ENCODE measurements around the gene GNAI2.
A peak's percentile ranks its signal among the peaks of the same experiment; 100 is the strongest.
"Not testable (repeated sequence)": the region's sequence is repeated elsewhere in the genome, so short reads cannot be mapped to it uniquely, and the experiment has no call there.

Gene GNAI2

GRCh38 chr3:50256978-50257890 lies 21.2 kb downstream of the GNAI2 start:
- intact Hi-C loops (cut with DNase I), result no loop called here
- peak in 8 of 42 donors; percentile 45 to 84 (median 64) for DNase-seq

DNA sequence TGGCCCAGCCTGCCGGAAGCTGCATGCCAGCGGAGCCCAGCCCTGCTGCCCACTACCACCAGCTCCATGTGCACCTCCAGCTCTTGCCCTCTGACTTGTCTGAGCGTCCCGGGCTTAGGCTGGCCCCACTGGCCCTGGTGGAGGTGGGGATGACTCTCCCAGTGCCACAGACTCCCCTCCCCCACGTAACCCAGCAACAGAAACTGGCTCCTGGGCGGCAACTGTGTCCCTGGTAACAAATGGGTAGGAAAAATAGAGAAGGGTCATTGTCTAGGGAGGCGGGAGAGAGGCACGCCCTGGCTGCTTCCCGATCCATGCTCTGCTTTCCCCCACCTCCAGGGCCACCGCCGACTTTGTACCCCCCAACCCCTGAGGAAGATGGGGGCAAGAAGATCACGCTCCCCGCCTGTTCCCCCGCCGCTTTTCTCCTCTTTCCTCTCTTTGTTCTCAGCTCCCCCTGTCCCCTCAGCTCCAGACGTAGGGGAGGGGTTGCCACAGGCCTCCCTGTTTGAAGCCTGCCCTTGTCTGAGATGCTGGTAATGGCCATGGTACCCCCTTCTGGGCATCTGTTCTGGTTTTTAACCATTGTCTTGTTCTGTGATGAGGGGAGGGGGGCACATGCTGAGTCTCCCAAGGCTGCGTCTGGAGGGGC lies 22.2 kb downstream of the GNAI2 start:
- DNase-seq, result peak in 3 of 42 donors; percentile 21 to 48 (median 38)
- intact Hi-C loops (cut with DNase I), result no loop called here

GRCh38 chr3:50258979-50259378 lies 23.0 kb downstream of the GNAI2 start:
- peak in 3 of 42 donors; percentile 18 to 49 (median 35) for DNase-seq
- intact Hi-C loops (cut with DNase I), result no loop called here

DNA sequence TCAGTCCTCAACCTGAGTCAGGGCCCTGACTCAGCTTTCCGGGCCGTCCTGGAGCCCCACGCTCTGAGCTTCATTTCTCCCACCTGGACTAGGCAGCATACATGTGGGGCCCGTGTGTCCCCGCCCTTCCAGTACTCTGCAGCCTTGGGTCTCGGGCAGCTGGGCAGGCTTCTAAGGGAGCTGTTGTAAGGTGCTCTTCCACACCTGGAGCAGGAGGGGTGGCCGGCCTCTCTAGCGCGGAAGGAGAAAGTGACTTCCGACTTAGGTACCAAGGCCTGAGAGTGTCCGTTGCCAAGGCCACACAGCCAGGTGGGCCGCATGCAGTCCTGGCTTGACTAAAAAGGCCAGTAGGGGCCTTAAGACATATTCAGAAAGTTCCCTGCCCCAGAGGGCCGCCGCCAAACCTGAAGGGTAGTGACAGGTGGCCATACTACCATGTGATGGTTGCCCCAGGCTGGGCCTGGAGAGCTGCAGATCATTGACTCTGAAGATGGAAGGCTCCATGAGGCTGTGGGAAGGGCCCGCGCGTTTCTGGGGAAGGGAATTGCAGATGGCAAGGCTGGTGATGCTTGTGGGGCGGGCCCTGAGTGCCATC lies 23.5 kb downstream of the GNAI2 start:
- intact Hi-C loops (cut with DNase I), result no loop called here

DNA sequence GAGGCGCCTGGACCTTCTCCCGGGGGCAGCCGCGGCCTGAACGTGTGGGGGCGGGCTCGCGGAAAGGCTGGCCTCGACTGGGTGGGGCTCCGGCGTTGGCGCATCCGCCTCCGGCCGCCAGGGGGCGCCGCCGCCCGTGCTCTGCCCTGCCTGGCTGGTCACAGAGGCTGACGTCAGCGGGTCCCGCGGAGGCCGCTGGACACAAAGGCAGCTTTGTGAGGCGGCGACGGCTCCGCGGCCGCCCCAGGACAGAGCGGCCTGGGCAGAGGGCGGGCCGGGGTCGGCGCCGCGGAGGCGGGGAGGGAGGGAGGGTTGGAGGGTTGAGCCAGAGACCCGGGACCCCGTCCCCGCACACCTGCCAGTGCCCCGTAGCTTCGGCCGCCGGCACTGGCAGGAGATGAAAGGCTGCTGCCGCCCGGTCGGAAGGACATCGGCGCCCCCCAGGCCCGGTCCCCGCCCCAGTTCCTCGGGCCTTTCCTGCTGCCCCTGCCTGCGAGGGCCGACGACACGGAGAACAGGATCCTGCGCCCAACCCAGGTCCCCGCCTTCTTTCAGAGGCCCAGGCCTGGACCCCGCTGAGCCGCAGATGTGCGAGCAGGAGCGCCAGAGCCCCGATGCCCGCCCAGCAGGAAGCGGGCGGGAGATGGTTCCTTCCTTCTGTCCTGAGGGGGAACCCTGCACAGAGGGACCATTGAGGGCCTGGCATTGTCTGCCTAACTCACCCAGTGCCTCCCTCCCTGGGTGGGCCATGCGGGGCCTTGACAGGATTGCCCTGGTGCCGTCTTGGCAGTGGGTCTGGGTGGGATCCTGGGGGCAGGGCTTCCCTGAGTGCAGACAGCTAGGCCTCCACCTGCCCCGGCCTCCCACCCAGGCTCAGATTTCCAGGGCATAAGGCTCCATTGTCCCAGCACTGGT lies 24.3 kb downstream of the GNAI2 start:
- intact Hi-C loops (cut with DNase I), result no loop called here
- peak; percentile 84 to 98 (median 94) for DNase-seq

More for the DNA sequence above, 23.5 kb downstream of the GNAI2 start:
- no peak for DNase-seq

- intact Hi-C loops (cut with DNase I), result no loop called here
Observed at GRCh38 chr3:50260942-50261441, 25.0 kb downstream of the GNAI2 start.

GRCh38 chr3:50261505-50261904 lies 25.5 kb downstream of the GNAI2 start:
- intact Hi-C loops (cut with DNase I), result no loop called here
- DNase-seq, result peak in 2 of 42 donors; percentile 16 to 30

More at GRCh38 chr3:50260942-50261441, 25.0 kb downstream of the GNAI2 start:
- DNase-seq, result peak in 2 of 42 donors; percentile 43 to 49

DNA sequence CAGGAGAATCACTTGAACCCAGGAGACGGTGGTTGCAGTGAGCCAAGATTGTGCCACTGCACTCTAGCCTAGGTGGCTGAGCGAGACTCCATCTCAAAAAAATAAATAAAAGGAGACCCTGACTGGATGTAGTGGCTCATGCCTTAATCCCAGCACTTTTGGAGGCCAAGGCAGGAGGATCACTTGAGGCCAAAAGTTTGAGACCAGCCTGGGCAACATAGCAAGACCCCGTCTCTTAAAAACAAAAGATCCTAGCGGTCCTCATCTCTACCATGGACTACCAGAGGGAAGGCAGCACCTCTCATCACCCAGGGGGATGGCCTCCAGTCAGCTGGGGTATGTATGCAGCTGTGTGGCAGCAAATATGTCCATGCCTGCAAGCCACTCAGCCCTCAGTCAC lies 26.2 kb downstream of the GNAI2 start:
- intact Hi-C loops (cut with DNase I); DNase-seq: not testable (repeated sequence)

GRCh38 chr3:50262778-50263177 lies 26.8 kb downstream of the GNAI2 start:
- peak in 1 of 42 donors; percentile 14 for DNase-seq
- intact Hi-C loops (cut with DNase I), result no loop called here

DNA sequence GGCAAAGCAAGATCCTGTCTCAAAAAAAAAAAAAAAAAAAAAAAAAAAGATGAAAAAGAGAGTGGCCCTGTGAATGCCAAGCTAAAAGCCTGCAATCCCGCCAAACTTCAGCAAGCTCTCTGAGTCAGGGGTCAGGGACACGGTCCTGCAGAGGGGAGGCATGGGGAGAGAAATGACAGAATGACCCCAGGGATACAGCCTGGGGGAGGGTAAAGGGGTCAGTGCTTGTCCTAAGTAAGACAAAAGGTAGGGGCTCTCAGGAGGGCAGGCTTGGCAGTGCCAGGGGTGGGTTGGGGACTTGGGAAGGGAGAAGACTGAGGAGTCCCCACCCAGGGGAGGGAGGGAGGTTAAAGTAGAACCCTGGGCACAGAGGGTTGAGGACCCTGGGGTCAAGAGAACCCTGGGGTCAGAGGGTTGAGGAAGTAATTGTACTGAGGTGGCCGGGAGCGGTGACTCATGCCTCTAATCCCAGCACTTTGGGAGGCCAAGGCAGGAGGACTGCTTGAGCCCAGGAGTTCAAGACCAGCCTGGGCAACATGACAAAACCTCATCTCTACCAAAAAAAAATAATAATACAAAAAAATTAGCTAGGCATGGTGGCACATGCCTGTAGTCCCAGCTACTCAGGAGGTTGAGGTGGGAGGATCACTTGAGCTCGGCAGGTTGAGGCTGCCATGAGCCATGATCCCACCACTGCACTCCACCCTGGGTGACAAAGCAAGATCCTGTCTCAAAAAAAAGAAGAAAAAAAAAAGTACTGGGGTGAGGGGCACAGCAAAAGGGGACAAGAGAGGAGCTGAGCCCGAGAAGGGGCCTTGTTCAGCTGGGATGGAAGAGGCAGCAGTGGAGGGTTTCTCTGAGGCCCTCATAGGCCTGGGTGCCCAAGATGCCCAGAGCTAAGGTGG lies 27.7 kb downstream of the GNAI2 start:
- intact Hi-C loops (cut with DNase I), result no loop called here
- peak in 1 of 42 donors; percentile 14 for DNase-seq

DNA sequence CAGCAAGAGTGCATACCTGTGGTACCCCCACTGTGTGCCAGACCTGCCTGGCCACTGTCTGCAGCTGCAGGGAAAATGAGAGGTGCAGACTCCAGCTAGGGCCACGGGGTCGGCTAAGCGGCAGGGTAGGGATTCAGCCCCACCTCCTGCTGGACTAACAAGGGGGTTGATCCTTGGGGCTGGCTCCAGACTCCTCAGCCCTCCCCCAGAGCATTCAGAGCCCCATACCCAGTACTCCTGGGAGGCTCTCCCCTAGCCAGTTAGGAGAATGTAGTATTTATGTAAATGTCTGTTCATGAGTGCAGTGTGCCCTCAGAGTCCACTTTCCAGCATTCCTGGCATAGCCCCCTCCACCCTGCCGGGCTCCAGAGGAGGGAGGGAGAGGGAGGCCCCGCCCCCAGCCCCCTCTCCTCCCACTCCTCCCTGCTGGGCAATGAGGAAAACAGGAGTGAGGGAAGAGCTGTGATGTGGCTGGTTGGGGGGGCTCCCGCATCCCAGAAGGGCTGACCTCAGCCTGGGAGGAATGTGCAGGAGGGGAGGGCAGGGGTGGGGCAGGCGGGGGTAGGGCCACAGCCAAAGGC lies 28.5 kb downstream of the GNAI2 start:
- peak; percentile 67 to 94 (median 84) for DNase-seq
- intact Hi-C loops (cut with DNase I), result no loop called here

DNA sequence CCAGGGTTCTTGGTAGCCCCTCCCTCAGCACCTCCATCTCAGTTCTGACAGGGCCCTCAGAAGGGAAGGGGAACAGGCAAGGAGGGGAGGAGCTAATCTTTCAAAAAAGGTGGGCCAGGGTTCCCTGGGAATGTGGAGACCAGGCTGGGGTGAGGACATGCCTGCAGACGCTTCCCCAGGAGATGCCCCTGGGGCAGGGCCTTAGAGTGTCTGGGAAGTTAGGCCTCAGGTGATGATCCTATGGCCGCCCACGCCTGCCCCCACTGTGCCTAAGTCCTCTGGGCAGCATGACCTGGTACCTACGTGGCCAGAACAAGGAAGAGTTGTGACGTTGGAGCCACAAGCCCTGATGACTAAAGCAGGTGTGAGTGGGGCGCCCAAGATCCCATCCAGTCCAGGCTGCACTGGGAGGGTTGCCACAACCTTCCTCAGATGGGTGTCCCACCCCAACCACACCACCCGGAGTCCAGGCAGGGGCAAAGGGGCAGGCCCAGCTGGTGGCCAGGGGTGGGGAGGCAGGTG lies 29.0 kb downstream of the GNAI2 start:
- peak in 1 of 42 donors; percentile 23 for DNase-seq
- intact Hi-C loops (cut with DNase I), result no loop called here

GRCh38 chr3:50265571-50265970 lies 29.6 kb downstream of the GNAI2 start:
- DNase-seq, result peak in 1 of 42 donors; percentile 16
- intact Hi-C loops (cut with DNase I), result no loop called here

DNA sequence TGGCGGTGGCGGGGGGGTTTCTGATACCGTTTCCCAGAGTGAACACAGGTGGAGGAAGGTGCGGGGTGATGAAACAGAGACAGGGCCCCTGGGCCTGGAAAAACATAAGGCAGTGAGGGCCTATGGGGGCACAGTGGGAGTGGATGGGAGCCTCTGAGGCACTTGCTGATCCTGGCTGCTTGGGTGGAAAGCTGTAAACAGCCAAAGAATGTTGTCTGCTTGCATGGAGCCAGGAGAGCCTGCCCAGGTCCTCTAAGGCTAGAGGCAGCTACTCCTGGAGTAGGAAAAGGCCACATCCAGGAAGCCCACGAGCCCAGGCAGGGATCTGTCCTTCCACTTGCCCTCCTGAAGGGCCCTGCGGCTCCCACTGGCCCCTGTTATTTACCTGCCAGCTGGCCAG lies 30.0 kb downstream of the GNAI2 start:
- intact Hi-C loops (cut with DNase I), result no loop called here
- peak in 1 of 42 donors; percentile 14 for DNase-seq

GRCh38 chr3:50266836-50267235 lies 30.8 kb downstream of the GNAI2 start:
- intact Hi-C loops (cut with DNase I), result no loop called here
- peak in 1 of 42 donors; percentile 15 for DNase-seq

GRCh38 chr3:50267280-50267913 lies 31.4 kb downstream of the GNAI2 start:
- intact Hi-C loops (cut with DNase I), result no loop called here
- peak in 41 of 42 donors; percentile 64 to 91 (median 81) for DNase-seq

Data from head of caudate nucleus (tissue), 42 donors.